SK-N-SH (cell line): Measurements from ENCODE around the gene TRIP10. TPM values are rescaled to one million over a fixed set of nuclear protein-coding genes. Genes with fewer than 3 reads are reported as not detected.

Experiments used
- CTCF ChIA-PET: fragments of 300-600, 350-600 bp; formaldehyde crosslinking; extraction: SDS; loops from one replicate; lab custom pipeline; 2021; lab: Yijun Ruan, JAX
- POLR2A ChIA-PET: fragments of 350-600 bp; sonication (Branson Sonifier 250); formaldehyde crosslinking; extraction: SDS; loops from one replicate; lab custom pipeline; 2020; ENCODE audit warnings: antibody characterized with exemption, inconsistent platforms; lab: Yijun Ruan, JAX
- DNase-seq: peaks from one replicate; pipeline ENCODE4 v3.0.0; 2012
- H2AFZ ChIP-seq: fragments of 200-600 bp; sonication (generic); 2 replicates; pipeline ENCODE4 v1.8.1; 2016; ENCODE audit warnings: antibody characterized with exemption, mild to moderate bottlenecking, low read depth
- H3F3A ChIP-seq: fragments of 200-600 bp; sonication (generic); replicated peaks from 2 replicates; pipeline ENCODE3; 2016; ENCODE audit warnings: antibody characterized with exemption, mild to moderate bottlenecking; ENCODE audit not compliant: insufficient read depth
- H3K27ac ChIP-seq, 2 experiments: fragments of 200-500 bp in 1 of 2; fragments of 200-600 bp in 1 of 2; sonication (Bioruptor generic) in 1 of 2; sonication (generic), shearing (Covaris generic) in 1 of 2; 2 replicates each; pipeline versions ENCODE4 v1.5.1 to v1.6.1; 2014 to 2016; ENCODE audit warnings: low read depth in 2 of 2, inconsistent platforms in 1 of 2, low read length in 1 of 2, mild to moderate bottlenecking in 1 of 2, mixed read lengths in 1 of 2
- H3K27me3 ChIP-seq: fragments of 200-600 bp; sonication (generic), shearing (Covaris generic); 2 replicates; pipeline ENCODE4 v1.6.1; 2016; ENCODE audit warnings: mixed run types; ENCODE audit not compliant: insufficient read depth
- H3K36me3 ChIP-seq, 2 experiments: fragments of 200-500 bp in 1 of 2; fragments of 200-600 bp in 1 of 2; sonication (Bioruptor generic) in 1 of 2; sonication (generic) in 1 of 2; replicated peaks in 1 of 2; 2 replicates each; pipeline versions ENCODE3 to v1.5.1; 2014 to 2016; ENCODE audit warnings: low read length in 1 of 2, mild to moderate bottlenecking in 1 of 2; ENCODE audit not compliant: insufficient read depth in 2 of 2, control insufficient read depth in 1 of 2
- H3K4me1 ChIP-seq, 2 experiments: fragments of 200-500 bp in 1 of 2; fragments of 200-600 bp in 1 of 2; sonication (Bioruptor generic) in 1 of 2; sonication (generic), shearing (Covaris generic) in 1 of 2; 2 replicates each; pipeline versions ENCODE4 v1.5.1 to v1.6.1; 2014 to 2016; ENCODE audit warnings: low read depth in 1 of 2, low read length in 1 of 2, mixed run types in 1 of 2; ENCODE audit not compliant: insufficient read depth in 2 of 2, control insufficient read depth in 1 of 2
- H3K4me2 ChIP-seq: fragments of 200-600 bp; sonication (generic), shearing (Covaris generic); 2 replicates; pipeline ENCODE4 v1.6.1; 2017; ENCODE audit warnings: mixed run types
- H3K4me3 ChIP-seq, 2 experiments: fragments of 200-500 bp in 1 of 2; fragments of 200-600 bp in 1 of 2; sonication (Bioruptor generic) in 1 of 2; sonication (generic), shearing (Covaris generic) in 1 of 2; 2 replicates each; pipeline versions ENCODE4 v1.5.1 to v1.8.1; 2014 to 2016; ENCODE audit warnings: low read depth in 2 of 2, inconsistent platforms in 1 of 2, low read length in 1 of 2, mild to moderate bottlenecking in 1 of 2, mixed read lengths in 1 of 2, moderate library complexity in 1 of 2
- H3K79me2 ChIP-seq: fragments of 200-600 bp; sonication (generic); 2 replicates; pipeline ENCODE4 v1.8.1; 2017; ENCODE audit warnings: mild to moderate bottlenecking; ENCODE audit not compliant: insufficient read depth
- H3K9ac ChIP-seq: fragments of 200-600 bp; sonication (generic); 2 replicates; pipeline ENCODE4 v1.6.1; 2017; ENCODE audit warnings: mixed run types
- H3K9me2 ChIP-seq: fragments of 200-600 bp; sonication (generic); 2 replicates; pipeline ENCODE4 v1.6.1; 2017; ENCODE audit warnings: mixed run types
- H3K9me3 ChIP-seq: fragments of 200-600 bp; sonication (generic); 2 replicates; pipeline ENCODE4 v1.6.1; 2017; ENCODE audit warnings: mixed run types, mild to moderate bottlenecking, moderate library complexity
- H4K20me1 ChIP-seq: fragments of 200-600 bp; sonication (generic); 2 replicates; pipeline ENCODE4 v1.6.1; 2017; ENCODE audit warnings: mild to moderate bottlenecking, mixed run types; ENCODE audit not compliant: insufficient read depth
- CHD2 ChIP-seq: fragments of 150-350 bp; IDR thresholded peaks from 2 replicates; pipeline ENCODE4 v1.6.1; 2018; ENCODE audit warnings: low read length; ENCODE audit not compliant: partially characterized antibody
- CTCF ChIP-seq: fragments of 200-600 bp; sonication (generic); IDR thresholded peaks from 2 replicates; pipeline ENCODE4 v1.6.1; 2017; ENCODE audit warnings: antibody characterized with exemption, mild to moderate bottlenecking, moderate library complexity
- JUND ChIP-seq: IDR thresholded peaks from 2 replicates; pipeline ENCODE4 v1.4.0; 2012
- MAX ChIP-seq: IDR thresholded peaks from 2 replicates; pipeline ENCODE4 v1.4.0; 2012; ENCODE audit warnings: low read depth
- RCOR1 ChIP-seq: fragments of 150-350 bp; IDR thresholded peaks from 2 replicates; pipeline ENCODE4 v1.6.1; 2017; ENCODE audit warnings: antibody characterized with exemption, low read length
- REST ChIP-seq: IDR thresholded peaks from 2 replicates; pipeline ENCODE4 v1.6.1; 2012; ENCODE audit warnings: mild to moderate bottlenecking, low read depth, low read length, moderate library complexity
- SMC3 ChIP-seq: IDR thresholded peaks from 2 replicates; pipeline ENCODE4 v1.6.1; 2012; ENCODE audit warnings: low read depth, low read length, improper control_type of control experiment
- USF1 ChIP-seq: IDR thresholded peaks from 2 replicates; pipeline ENCODE4 v1.4.0; 2012; ENCODE audit warnings: low read depth, borderline replicate concordance
- ZBTB33 ChIP-seq: IDR thresholded peaks from 2 replicates; pipeline ENCODE4 v1.4.0; 2012; ENCODE audit warnings: low read depth, borderline replicate concordance
- WGBS: methylation state at CpG from one replicate; pipeline ENCODE4 v1.1.6; 2017; ENCODE audit warnings: low lambda C conversion rate; 5-methylcytosine and 5-hydroxymethylcytosine counted together
- polyA plus RNA-seq, 3 experiments: library from polyadenylated mRNA; depleted of rRNA; stranded (reverse); fragments of >200 nt; gene quantifications; 2 replicates each; pipeline ENCODE4 v1.2.3, GENCODE V29; 2012

TRIP10 gene
- polyA plus RNA-seq, 1 of the 3 experiments (the other 2 are of a cell fraction), result 42.9 TPM

- Histone ChIP-seq H4K20me1 (no peaks in the 10 kb centered on the region), H3K9me2 (no peaks in the 10 kb centered on the region), H3K9ac (no peak overlapping the region), H3K27me3 (no peaks in the 10 kb centered on the region), H3K79me2 (no peaks in the 10 kb centered on the region), H3K4me1 (no peaks in the 10 kb centered on the region; a peak in 1 of 4 replicates), H3F3A (no peaks in the 10 kb centered on the region), H3K36me3 (peaks cover 14 to 18% of the 10 kb centered on the region in 2 experiments), H2AFZ (no peak overlapping the region), H3K4me3 (0 out of 4 replicates have a peak overlapping the region, but pooled peaks of 1 of the 2 experiments have one; percentile 3), H3K9me3 (no peaks in the 10 kb centered on the region), H3K4me2 (no peak overlapping the region), H3K27ac (no peak overlapping the region)
- ChIA-PET CTCF (interaction anchor here (0.7 to 1.7 kb wide), 2 partner anchors 15 to 110 kb away, joined by 3 to 4 read pairs; no protein-coding TSS in a partner anchor), POLR2A (no interaction called here)
- WGBS, result 28% methylated on average over 35 of the region's 50 CpGs
- DNase-seq, result peak; percentile 92
- TF ChIP-seq JUND, result no peak
- peak; percentile 14; the same call in 1 of the 2 replicates for TF ChIP-seq CTCF
- 0 out of 2 replicates have a peak, but pooled peaks have one; percentile 6 for TF ChIP-seq SMC3
- peak; percentile 69; the same call in 1 of the 2 replicates for TF ChIP-seq USF1
- TF ChIP-seq CHD2, result no peak
- no peak for TF ChIP-seq REST
- TF ChIP-seq MAX, result 0 out of 2 replicates have a peak, but pooled peaks have one; percentile 46
- TF ChIP-seq ZBTB33, result no peak
- no peak for TF ChIP-seq RCOR1
These were observed 13.9 kb downstream of the TRIP10 start for GRCh38 chr19:6753178-6754031.
